ENCODE results near the gene UBXN4. TPM values are rescaled to one million over a fixed set of nuclear protein-coding genes. Genes with fewer than 3 reads are reported as not detected.

UBXN4 gene
- total and polyA plus RNA-seq, 2 donors (not counting 3 experiments of a cell fraction or from before 2014, with no cell fraction given) = 40.8 to 108 TPM

DNA sequence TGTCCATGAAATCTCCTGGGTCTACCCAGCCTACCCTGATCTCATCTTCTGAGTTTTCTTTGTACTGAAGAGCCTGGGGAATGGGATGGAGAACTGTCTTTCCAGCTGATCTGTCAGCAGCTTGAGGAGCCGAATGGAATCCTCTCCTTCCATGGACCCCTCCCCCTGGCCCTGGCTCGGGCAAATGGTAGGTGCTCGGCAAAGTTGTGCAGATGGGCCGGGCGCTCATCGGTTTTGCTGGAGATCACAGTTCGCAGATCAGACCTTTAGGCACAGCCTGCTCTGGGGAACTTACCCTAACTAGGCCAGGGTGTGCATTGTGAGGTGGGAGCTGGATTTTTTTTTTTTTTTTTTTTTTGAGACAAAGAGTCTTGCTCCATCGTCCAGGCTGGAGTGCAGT lies 55.0 kb downstream of the UBXN4 start:
- no peaks in the 10 kb centered on the region for H3K9me1 ChIP-seq (replicated peaks; ENCODE audit: control insufficient read depth, extremely low read depth, insufficient read depth, low read length)
- POLR2A ChIA-PET = no interaction called here
- no peaks in the 10 kb centered on the region for H3K27me3 ChIP-seq (ENCODE audit: control insufficient read depth in 2 of 2, insufficient read depth in 2 of 2, low read length in 2 of 2)
- no peak overlapping the region for H3K4me2 ChIP-seq (ENCODE audit: insufficient read depth, low read length)
- no peaks in the 10 kb centered on the region for H3K79me2 ChIP-seq (ENCODE audit: control insufficient read depth, insufficient read depth, low read length)
- no peaks in the 10 kb centered on the region for H3K4me1 ChIP-seq (ENCODE audit: control insufficient read depth, extremely low read depth, insufficient read depth, low read length)
- dilution Hi-C loops (cut with MboI; ENCODE audit: extremely low pct_ligation_motif_present, low sequenced_read_pairs) (no loop called here), intact Hi-C loops (cut with micrococcal nuclease) (loop anchor here (1.0 to 5.0 kb wide), 5 partner anchors 55 to 807 kb away; partner anchors contain the start of gene UBXN4)
- no peak overlapping the region for H3K9ac ChIP-seq (replicated peaks; ENCODE audit: extremely low read depth, insufficient read depth, low read length)
- no peak for TF ChIP-seq EZH2 (IDR thresholded peaks at IDR 0.05; ENCODE audit: borderline replicate concordance, low read depth, low read length, severe bottlenecking)
- no peak for TF ChIP-seq CTCF (IDR thresholded peaks at IDR 0.05; ENCODE audit: extremely low read depth in 1 of 2, insufficient read depth in 1 of 2, low read depth in 1 of 2, low read length in 2 of 2)
- no peak for TF ChIP-seq MAX (IDR thresholded peaks at IDR 0.05; ENCODE audit: insufficient read depth, insufficient read length)
- no peak for TF ChIP-seq GATA2 (IDR thresholded peaks at IDR 0.05; ENCODE audit: insufficient read depth, insufficient read length, low read depth, low read length)
- TF ChIP-seq POLR2AphosphoS5 (IDR thresholded peaks at IDR 0.05; ENCODE audit: insufficient read depth, low read depth, low read length) = no peak
- no peak for TF ChIP-seq POLR2A (IDR thresholded peaks at IDR 0.05; ENCODE audit: low read depth, low read length)
- TF ChIP-seq MYC (IDR thresholded peaks at IDR 0.05; ENCODE audit: low read depth, low read length) = no peak
- no peak for TF ChIP-seq FOS (IDR thresholded peaks at IDR 0.05; ENCODE audit: borderline replicate concordance, insufficient read depth, low read length)
- TF ChIP-seq JUN (IDR thresholded peaks at IDR 0.05; ENCODE audit: borderline replicate concordance, insufficient read depth, insufficient read length, low read depth) = no peak
- no peaks in the 10 kb centered on the region for H3K36me3 ChIP-seq (ENCODE audit: control insufficient read depth in 2 of 2, extremely low read depth in 1 of 2, insufficient read depth in 2 of 2, low read length in 2 of 2)
- no peak overlapping the region for H3K4me3 ChIP-seq (replicated peaks in 1 of 3; ENCODE audit: insufficient read depth in 1 of 3, low read depth in 1 of 3, low read length in 3 of 3)
- no TSS peak for BruUV-seq (replicated peaks)
- DNase-seq (ENCODE audit: low read depth, low spot score) (no peak), FAIRE-seq (no peak)
- H4K20me1 ChIP-seq (replicated peaks; ENCODE audit: control insufficient read depth, extremely low read depth, insufficient read depth, low read length) = no peaks in the 10 kb centered on the region
- no peak overlapping the region for H3K27ac ChIP-seq (ENCODE audit: insufficient read depth, low read depth, low read length)
- no peak overlapping the region for H2AFZ ChIP-seq (ENCODE audit: low read depth, low read length)
- CTCF ChIA-PET = interaction anchor here (0.7 to 5.1 kb wide), 21 partner anchors 10 to 807 kb away, joined by 3 to 88 read pairs (median 8); partner anchors contain the start of gene MCM6
- H3K9me3 ChIP-seq (replicated peaks; ENCODE audit: control insufficient read depth, insufficient read depth, low read length) = no peaks in the 10 kb centered on the region

All from endothelial cell of umbilical vein (primary cell).